GM12878 (cell line): ENCODE measurements around the gene SLC4A8. TPM values are rescaled to one million over a fixed set of nuclear protein-coding genes. Genes with fewer than 3 reads are reported as not detected.

ENCODE experiments used
- ATAC-seq: fragments of 200-7000 bp; cut with Tn5 transposase; 3 replicates; pipeline ENCODE4 v1.9.1; 2020; ENCODE audit warnings: mild to moderate bottlenecking, moderate library complexity
- BruUV-seq: library from RNA; stranded (reverse); fragments of 400-500 nt; replicated peaks from 2 replicates; lab custom pipeline; 2021; lab: Mats Ljungman, UMichigan
- CTCF ChIA-PET: fragments of 300-600 bp; sonication (Branson Sonifier 250); formaldehyde crosslinking; extraction: SDS; loops from one replicate; lab custom pipeline; 2021; ENCODE audit warnings: inconsistent platforms; lab: Yijun Ruan, JAX
- POLR2A ChIA-PET: fragments of 350-600 bp; formaldehyde crosslinking; extraction: SDS; loops from one replicate; lab custom pipeline; 2021; ENCODE audit warnings: inconsistent platforms; lab: Charles Lee
- RAD21 ChIA-PET: fragments of 300-600 bp; sonication (Branson Sonifier 250); formaldehyde crosslinking; loops from one replicate; lab custom pipeline; 2023; ENCODE audit warnings: antibody characterized with exemption; ENCODE audit not compliant: unreplicated experiment; lab: Charles Lee
- SMC1A ChIA-PET: fragments of 300-600 bp; sonication (Branson Sonifier 250); formaldehyde crosslinking; loops from one replicate; lab custom pipeline; 2023; ENCODE audit not compliant: unreplicated experiment, uncharacterized antibody; lab: Charles Lee
- DNase-seq: peaks from one replicate; pipeline ENCODE4 v3.0.0-alpha.2; 2011; ENCODE audit warnings: low read depth, low spot score
- FAIRE-seq: peaks from 3 replicates; lab custom pipeline; 2011; peaks lifted over from hg19 to GRCh38; lab: Jason Lieb, UNC
- H2AFZ ChIP-seq: 2 replicates; pipeline ENCODE4 v1.6.0; 2011; ENCODE audit warnings: low read depth, low read length, control low read depth; ENCODE audit not compliant: control insufficient read depth
- H3K27ac ChIP-seq: 2 replicates; pipeline ENCODE4 v1.5.1; 2011; ENCODE audit warnings: control low read depth; ENCODE audit not compliant: control insufficient read depth, insufficient read depth
- H3K27me3 ChIP-seq, 2 experiments: replicated peaks in 1 of 2; 2 replicates each; pipeline versions ENCODE4 v1.6.0 to v1.6.1; 2011; ENCODE audit warnings: low read length in 1 of 2; ENCODE audit not compliant: control insufficient read depth in 2 of 2, insufficient read depth in 2 of 2
- H3K36me3 ChIP-seq, 2 experiments: 2 replicates each; pipeline ENCODE4 v1.5.1; 2011; ENCODE audit warnings: low read length in 1 of 2; ENCODE audit not compliant: control insufficient read depth in 2 of 2, insufficient read depth in 2 of 2
- H3K4me1 ChIP-seq: 2 replicates; pipeline ENCODE4 v1.6.1; 2011; ENCODE audit warnings: mild to moderate bottlenecking, low read length, moderate library complexity, mixed read lengths; ENCODE audit not compliant: control insufficient read depth, insufficient read depth
- H3K4me2 ChIP-seq: 2 replicates; pipeline ENCODE4 v1.6.0; 2011; ENCODE audit warnings: control low read depth; ENCODE audit not compliant: control insufficient read depth, insufficient read depth
- H3K4me3 ChIP-seq: fragments of 200-600 bp; sonication (generic); 2 replicates; pipeline ENCODE4 v1.5.1; 2016
- H3K79me2 ChIP-seq: 2 replicates; pipeline ENCODE4 v1.6.0; 2011; ENCODE audit warnings: low read length; ENCODE audit not compliant: control insufficient read depth, insufficient read depth
- H3K9ac ChIP-seq: 2 replicates; pipeline ENCODE4 v1.8.0; 2011; ENCODE audit warnings: low read length, control low read depth, mixed read lengths; ENCODE audit not compliant: control insufficient read depth, insufficient read depth
- H3K9me3 ChIP-seq: replicated peaks from 3 replicates; pipeline ENCODE4 v1.5.1; 2011; ENCODE audit warnings: mild to moderate bottlenecking, low read length; ENCODE audit not compliant: control insufficient read depth, insufficient read depth
- H4K20me1 ChIP-seq: 2 replicates; pipeline ENCODE4 v1.6.0; 2011; ENCODE audit not compliant: control insufficient read depth, insufficient read depth
- ASH2L ChIP-seq: fragments of 300-600, 200-600 bp; sonication (generic); IDR thresholded peaks from 2 replicates; pipeline ENCODE4 v1.6.1; 2017; ENCODE audit warnings: low read depth, mild to moderate bottlenecking, borderline replicate concordance
- BMI1 ChIP-seq: fragments of 450-650 bp; IDR thresholded peaks from 2 replicates; pipeline ENCODE4 v1.6.1; 2016; ENCODE audit warnings: mild to moderate bottlenecking, moderate library complexity, borderline replicate concordance
- E2F8 ChIP-seq: fragments of 450-650 bp; IDR thresholded peaks from 2 replicates; pipeline ENCODE4 v1.6.1; 2018; ENCODE audit warnings: mild to moderate bottlenecking, low read depth, moderate library complexity; ENCODE audit not compliant: partially characterized antibody
- FOXM1 ChIP-seq: IDR thresholded peaks from 2 replicates; pipeline ENCODE4 v1.6.1; 2012; ENCODE audit warnings: low read depth, mild to moderate bottlenecking, inconsistent platforms, low read length, moderate library complexity
- MEF2A ChIP-seq: IDR thresholded peaks from 2 replicates; pipeline ENCODE4 v1.6.1; 2011; ENCODE audit warnings: low read depth, mild to moderate bottlenecking, low read length, moderate library complexity; ENCODE audit not compliant: insufficient read depth
- NBN ChIP-seq: fragments of 450-650 bp; IDR thresholded peaks from 2 replicates; pipeline ENCODE4 v1.6.1; 2016
- NFYB ChIP-seq: IDR thresholded peaks from 2 replicates; pipeline ENCODE4 v1.6.1; 2011; ENCODE audit warnings: low read depth, mild to moderate bottlenecking, low read length, improper control_type of control experiment, moderate library complexity; ENCODE audit not compliant: insufficient read depth
- PML ChIP-seq: IDR thresholded peaks from 2 replicates; pipeline ENCODE4 v1.6.1; 2012; ENCODE audit warnings: low read length, inconsistent platforms
- POU2F2 ChIP-seq: IDR thresholded peaks from 3 replicates; pipeline ENCODE4 v1.6.1; 2011; ENCODE audit warnings: low read depth, mild to moderate bottlenecking, low read length, borderline replicate concordance
- STAT1 ChIP-seq: fragments of 450-650 bp; conservative IDR thresholded peaks from 2 replicates; pipeline ENCODE4 v1.6.1; 2014; ENCODE audit warnings: antibody characterized with exemption, mild to moderate bottlenecking
- ZNF274 ChIP-seq: IDR thresholded peaks from one replicate; pipeline ENCODE4 v1.8.0; 2011; ENCODE audit not compliant: insufficient read length, insufficient read depth
- WGBS: methylation state at CpG from one replicate; pipeline ENCODE4 v1.1.6; 2016; ENCODE audit warnings: low lambda C conversion rate; ENCODE audit not compliant: insufficient replicate concordance, insufficient coverage; ENCODE audit errors: missing lambda C conversion rate; 5-methylcytosine and 5-hydroxymethylcytosine counted together
- in situ Hi-C: fragments of 300-500 bp; cut with MboI; formaldehyde crosslinking; loops from 9 replicates; pipeline ENCODE4 v1.14.3; 2018; ENCODE audit warnings: mixed read lengths
- intact Hi-C: fragments of 100-400 bp; cut with micrococcal nuclease; formaldehyde crosslinking; loops from one replicate; pipeline ENCODE4 v1.14.2; 2022; ENCODE audit not compliant: unreplicated experiment
- polyA plus RNA-seq, 11 experiments: library from polyadenylated mRNA; depleted of rRNA in 4 of 11; unstranded in 6 of 11; stranded (reverse) in 5 of 11; fragments of >200 nt; fragmentation: Nextera tagmentation in 4 of 11; fragmentation: Illumina TruSeq in 1 of 11; extraction: Ambion mirVana in 4 of 11; extraction: Trizol in 1 of 11; gene quantifications; 1 replicate in 1 of 11; 2 replicates in 10 of 11; pipeline versions ENCODE4 v1.2.1 to v1.2.3, GENCODE V29; 2011 to 2016; ENCODE audit warnings: inconsistent platforms in 2 of 11, missing spikeins in 2 of 11, low read depth in 1 of 11
- total RNA-seq, 4 experiments: library from RNA; depleted of rRNA in 3 of 4; stranded (reverse); fragments of >200 nt in 3 of 4; fragmentation: Illumina TruSeq in 1 of 4; extraction: Trizol in 1 of 4; gene quantifications; 2 replicates each; pipeline versions ENCODE4 v1.2.1 to v1.2.3, GENCODE V29; 2013 to 2021
- TF ChIP-seq, protein P1 (sequence below): IDR thresholded peaks from 2 replicates; pipeline ENCODE4 v1.6.1; 2011; ENCODE audit warnings: low read depth, low read length, improper control_type of control experiment, borderline replicate concordance
- TF ChIP-seq, protein P2 (sequence below): IDR thresholded peaks from 2 replicates; pipeline ENCODE4 v1.6.1; 2012; ENCODE audit warnings: low read depth, low read length, improper control_type of control experiment

SLC4A8 gene
- total and polyA plus RNA-seq, 10 of the 15 experiments (the other 5 are each of a cell fraction or from before 2014, with no cell fraction given): 1.4 to 7.7 (median 3.7) TPM

- Histone ChIP-seq H3K27ac (no peak overlapping the region), H3K9ac (no peak overlapping the region), H2AFZ (no peak overlapping the region), H4K20me1 (no peaks in the 10 kb centered on the region), H3K27me3 (no peaks in the 10 kb centered on the region), H3K4me2 (no peak overlapping the region), H3K79me2 (no peaks in the 10 kb centered on the region), H3K4me3 (no peak overlapping the region), H3K9me3 (no peaks in the 10 kb centered on the region), H3K36me3 (no peaks in the 10 kb centered on the region), H3K4me1 (peaks cover 4% of the 10 kb centered on the region; the same call in 1 of the 2 replicates)
- no peak for TF ChIP-seq STAT1
- in situ Hi-C loops (no loop called here), intact Hi-C loops (no loop called here)
- DNase-seq: no peak
- no TSS peak for BruUV-seq
- ChIA-PET RAD21 (no interaction called here), SMC1A (interaction anchor here (0.7 kb wide), 1 partner anchor 778 kb away, joined by 3 read pairs; no protein-coding TSS in a partner anchor), CTCF (no interaction called here), POLR2A (no interaction called here)
- FAIRE-seq: no peak
- 94% methylated on average over 3 of the region's 3 CpGs for WGBS
- ATAC-seq: no peak
Measured at GRCh38 chr12:51404627-51405026, 20.0 kb upstream of the SLC4A8 start.

- no peak overlapping the region for H3K9ac ChIP-seq
- no peaks in the 10 kb centered on the region for H3K36me3 ChIP-seq
- H3K4me1 ChIP-seq: peaks cover 4% of the 10 kb centered on the region; the same call in 1 of the 2 replicates
- SMC1A ChIA-PET: no interaction called here
- intact Hi-C loops (no loop called here), in situ Hi-C loops (no loop called here)
- 100% methylated on average over 3 of the region's 3 CpGs for whole genome bisulfite sequencing
- H3K27me3 ChIP-seq: no peaks in the 10 kb centered on the region
- no peak overlapping the region for H2AFZ ChIP-seq
- no peak for FAIRE-seq
- CTCF ChIA-PET: interaction anchor here (0.6 kb wide), 1 partner anchor 474 kb away, joined by 3 read pairs; no protein-coding TSS in a partner anchor
- no peak overlapping the region for H3K27ac ChIP-seq
- ATAC-seq: no peak
- H3K79me2 ChIP-seq: no peaks in the 10 kb centered on the region
- POLR2A ChIA-PET: no interaction called here
- H3K4me3 ChIP-seq: no peak overlapping the region
- BruUV-seq: no TSS peak
- H4K20me1 ChIP-seq: no peaks in the 10 kb centered on the region
- no peak overlapping the region for H3K4me2 ChIP-seq
- DNase-seq: no peak
- no peaks in the 10 kb centered on the region for H3K9me3 ChIP-seq
- RAD21 ChIA-PET: no interaction called here
- TF ChIP-seq BMI1 (no peak), STAT1 (no peak), NBN (no peak), NFYB (no peak), POU2F2 (no peak), ASH2L (no peak), PML (no peak), ZNF274 (no peak), MEF2A (no peak), E2F8 (no peak), FOXM1 (no peak)
- TF ChIP-seq, protein P1, sequence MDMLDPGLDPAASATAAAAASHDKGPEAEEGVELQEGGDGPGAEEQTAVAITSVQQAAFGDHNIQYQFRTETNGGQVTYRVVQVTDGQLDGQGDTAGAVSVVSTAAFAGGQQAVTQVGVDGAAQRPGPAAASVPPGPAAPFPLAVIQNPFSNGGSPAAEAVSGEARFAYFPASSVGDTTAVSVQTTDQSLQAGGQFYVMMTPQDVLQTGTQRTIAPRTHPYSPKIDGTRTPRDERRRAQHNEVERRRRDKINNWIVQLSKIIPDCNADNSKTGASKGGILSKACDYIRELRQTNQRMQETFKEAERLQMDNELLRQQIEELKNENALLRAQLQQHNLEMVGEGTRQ: no peak
- TF ChIP-seq, protein P2, sequence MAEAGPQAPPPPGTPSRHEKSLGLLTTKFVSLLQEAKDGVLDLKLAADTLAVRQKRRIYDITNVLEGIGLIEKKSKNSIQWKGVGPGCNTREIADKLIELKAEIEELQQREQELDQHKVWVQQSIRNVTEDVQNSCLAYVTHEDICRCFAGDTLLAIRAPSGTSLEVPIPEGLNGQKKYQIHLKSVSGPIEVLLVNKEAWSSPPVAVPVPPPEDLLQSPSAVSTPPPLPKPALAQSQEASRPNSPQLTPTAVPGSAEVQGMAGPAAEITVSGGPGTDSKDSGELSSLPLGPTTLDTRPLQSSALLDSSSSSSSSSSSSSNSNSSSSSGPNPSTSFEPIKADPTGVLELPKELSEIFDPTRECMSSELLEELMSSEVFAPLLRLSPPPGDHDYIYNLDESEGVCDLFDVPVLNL: no peak
Measured at GRCh38 chr12:51405801-51406207, 18.8 kb upstream of the SLC4A8 start.
